GM23338 (cell line): ENCODE data around the gene GLUD2. TPM values are rescaled to one million over a fixed set of nuclear protein-coding genes. Genes with fewer than 3 reads are reported as not detected.

Source experiments
- ATAC-seq: fragments of 200-7000 bp; cut with Tn5 transposase; 3 replicates; pipeline ENCODE4 v1.9.1; 2020
- DNase-seq: peaks from one replicate; pipeline ENCODE4 v3.0.0-alpha.2; 2015; ENCODE audit warnings: low spot score
- H2AFZ ChIP-seq: fragments of 200-600 bp; sonication (generic); 2 replicates; pipeline ENCODE4 v1.8.0; 2016; ENCODE audit warnings: antibody characterized with exemption, mild to moderate bottlenecking, moderate library complexity
- H3F3A ChIP-seq: fragments of 200-600 bp; sonication (generic); replicated peaks from 2 replicates; pipeline ENCODE4 v1.8.0; 2017; ENCODE audit warnings: antibody characterized with exemption, mixed run types, low read depth
- H3K27ac ChIP-seq: fragments of 200-600 bp; sonication (generic); 2 replicates; pipeline ENCODE4 v1.6.1; 2016; ENCODE audit warnings: low read depth
- H3K27me3 ChIP-seq: fragments of 200-600 bp; sonication (generic); 2 replicates; pipeline ENCODE4 v1.8.0; 2016; ENCODE audit warnings: mild to moderate bottlenecking, mixed run types, moderate library complexity; ENCODE audit not compliant: insufficient read depth
- H3K36me3 ChIP-seq: fragments of 200-600 bp; sonication (generic); 2 replicates; pipeline ENCODE4 v1.8.0; 2016; ENCODE audit warnings: mild to moderate bottlenecking; ENCODE audit not compliant: insufficient read depth
- H3K4me1 ChIP-seq: fragments of 200-600 bp; sonication (generic); 2 replicates; pipeline ENCODE4 v1.8.0; 2016; ENCODE audit warnings: mild to moderate bottlenecking, moderate library complexity; ENCODE audit not compliant: insufficient read depth
- H3K4me2 ChIP-seq: fragments of 200-600 bp; sonication (generic); 2 replicates; pipeline ENCODE4 v1.7.1; 2017; ENCODE audit warnings: mixed run types
- H3K4me3 ChIP-seq: fragments of 200-600 bp; sonication (generic); 2 replicates; pipeline ENCODE4 v1.6.1; 2016; ENCODE audit warnings: mixed run types
- H3K79me2 ChIP-seq: fragments of 200-600 bp; sonication (generic); replicated peaks from 2 replicates; pipeline ENCODE4 v1.8.0; 2017; ENCODE audit warnings: mild to moderate bottlenecking; ENCODE audit not compliant: insufficient read depth
- H3K9me2 ChIP-seq: fragments of 200-600 bp; sonication (generic); 2 replicates; pipeline ENCODE4 v1.8.0; 2017; ENCODE audit not compliant: insufficient read depth
- H4K20me1 ChIP-seq: fragments of 200-600 bp; sonication (generic); replicated peaks from 2 replicates; pipeline ENCODE4 v1.8.0; 2017; ENCODE audit warnings: mild to moderate bottlenecking; ENCODE audit not compliant: insufficient read depth
- H3K27ac Mint-ChIP-seq: 2 replicates; pipeline ENCODE4 v1.8.0; 2020; ENCODE audit warnings: inconsistent platforms, mild to moderate bottlenecking, moderate library complexity, mixed read lengths
- H3K27me3 Mint-ChIP-seq: 3 replicates; pipeline ENCODE4 v1.8.0; 2022; ENCODE audit warnings: low read depth, mild to moderate bottlenecking, moderate library complexity, mixed read lengths, inconsistent platforms; ENCODE audit not compliant: insufficient read depth, poor library complexity
- H3K36me3 Mint-ChIP-seq: 3 replicates; pipeline ENCODE4 v1.8.0; 2021; ENCODE audit warnings: low read depth, mild to moderate bottlenecking, inconsistent platforms, moderate library complexity, mixed read lengths
- H3K4me1 Mint-ChIP-seq: 3 replicates; pipeline ENCODE4 v1.8.0; 2020; ENCODE audit warnings: mild to moderate bottlenecking, inconsistent platforms, mixed read lengths
- H3K4me3 Mint-ChIP-seq: 3 replicates; pipeline ENCODE4 v1.8.0; 2021; ENCODE audit warnings: moderate library complexity, mild to moderate bottlenecking, inconsistent platforms, mixed read lengths
- H3K9me3 Mint-ChIP-seq: 3 replicates; pipeline ENCODE4 v1.8.0; 2020; ENCODE audit warnings: moderate library complexity, mild to moderate bottlenecking, inconsistent platforms, mixed read lengths
- CREB1 ChIP-seq: fragments of 250-450 bp; sonication (Bioruptor Pico); IDR thresholded peaks from 2 replicates; pipeline ENCODE4 v1.5.0; 2020; ENCODE audit warnings: low read depth, mild to moderate bottlenecking, moderate library complexity
- EZH2 ChIP-seq: fragments of 200-600 bp; sonication (generic); IDR thresholded peaks from one replicate; pipeline ENCODE4 v1.8.0; 2017; ENCODE audit warnings: antibody characterized with exemption, mild to moderate bottlenecking, low read depth; ENCODE audit not compliant: unreplicated experiment
- EZH2phosphoT487 ChIP-seq: fragments of 200-600 bp; sonication (generic); IDR thresholded peaks from one replicate; pipeline ENCODE4 v1.8.1; 2018; ENCODE audit warnings: antibody characterized with exemption; ENCODE audit not compliant: unreplicated experiment
- NANOG ChIP-seq: IDR thresholded peaks from 2 replicates; pipeline ENCODE4 v1.6.1; 2016; ENCODE audit warnings: antibody characterized with exemption, borderline replicate concordance
- ZNF114 ChIP-seq: fragments of 250-450 bp; sonication (Bioruptor Pico); IDR thresholded peaks from 2 replicates; pipeline ENCODE4 v1.5.0; 2020; ENCODE audit warnings: mild to moderate bottlenecking, moderate library complexity
- ZNF331 ChIP-seq: fragments of 250-450 bp; sonication (Bioruptor Pico); IDR thresholded peaks from 2 replicates; pipeline ENCODE4 v1.5.0; 2020; ENCODE audit warnings: low read depth, mild to moderate bottlenecking, moderate library complexity
- polyA plus RNA-seq: library from polyadenylated mRNA; unstranded; fragments of >200 nt; fragmentation: Nextera tagmentation; extraction: Ambion mirVana; gene quantifications from 2 replicates; pipeline ENCODE4 v1.2.1, GENCODE V29; 2016
- total RNA-seq: library from RNA; depleted of rRNA; stranded (reverse); fragments of >200 nt; shearing (Covaris generic); gene quantifications from 2 replicates; pipeline ENCODE4 v1.2.3, GENCODE V29; 2014
- TF ChIP-seq, protein P1 (sequence below): fragments of 250-450 bp; sonication (Bioruptor Pico); IDR thresholded peaks from 2 replicates; pipeline ENCODE4 v1.5.0; 2020; ENCODE audit warnings: mild to moderate bottlenecking, moderate library complexity
- TF ChIP-seq, protein P2 (sequence below): IDR thresholded peaks from 2 replicates; pipeline ENCODE4 v1.6.1; 2016; ENCODE audit warnings: antibody characterized with exemption

The GLUD2 gene
- total and polyA plus RNA-seq, 2 experiments from 2014 or later, result 0.16 to 1.5 TPM

DNA sequence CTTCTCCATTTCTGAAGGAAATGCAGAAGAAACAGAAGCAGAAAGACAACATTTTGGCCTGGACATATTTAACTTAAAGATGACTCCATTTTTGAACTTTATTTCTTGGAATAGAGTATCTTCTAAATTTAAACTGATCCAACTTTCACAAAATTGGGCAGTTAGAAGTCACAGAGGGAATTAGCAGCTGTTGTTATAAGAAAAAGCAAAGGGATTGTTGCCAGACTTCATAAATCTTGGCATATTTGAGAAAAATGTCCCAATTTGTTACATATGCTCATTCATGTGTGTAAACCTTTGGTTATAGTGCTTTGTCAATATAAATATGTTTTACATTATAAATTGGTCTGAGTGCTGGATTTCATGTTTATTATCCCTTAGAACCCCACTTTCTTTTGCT, 3.4 kb downstream of the GLUD2 start:
- peaks cover 13% of the 10 kb centered on the region for H3K27me3 Mint-ChIP-seq
- no peak for ATAC-seq
- Histone ChIP-seq H3K4me1 (no peaks in the 10 kb centered on the region; the same call in 1 of the 2 replicates), H3K27ac (no peak overlapping the region), H3K36me3 (no peaks in the 10 kb centered on the region), H3K27me3 (peaks cover 25% of the 10 kb centered on the region), H4K20me1 (no peaks in the 10 kb centered on the region), H3K9me2 (no peaks in the 10 kb centered on the region), H3K4me2 (no peak overlapping the region), H3K4me3 (no peak overlapping the region), H3F3A (no peaks in the 10 kb centered on the region), H2AFZ (no peak overlapping the region), H3K79me2 (no peaks in the 10 kb centered on the region)
- peaks cover 7% of the 10 kb centered on the region; the same call in 2 of the 3 replicates for H3K9me3 Mint-ChIP-seq
- no peak overlapping the region for H3K4me3 Mint-ChIP-seq
- no peak for DNase-seq
- peaks cover 5% of the 10 kb centered on the region; the same call in 2 of the 3 replicates for H3K36me3 Mint-ChIP-seq
- H3K27ac Mint-ChIP-seq, result no peak overlapping the region
- no peaks in the 10 kb centered on the region for H3K4me1 Mint-ChIP-seq
- TF ChIP-seq, protein P1, sequence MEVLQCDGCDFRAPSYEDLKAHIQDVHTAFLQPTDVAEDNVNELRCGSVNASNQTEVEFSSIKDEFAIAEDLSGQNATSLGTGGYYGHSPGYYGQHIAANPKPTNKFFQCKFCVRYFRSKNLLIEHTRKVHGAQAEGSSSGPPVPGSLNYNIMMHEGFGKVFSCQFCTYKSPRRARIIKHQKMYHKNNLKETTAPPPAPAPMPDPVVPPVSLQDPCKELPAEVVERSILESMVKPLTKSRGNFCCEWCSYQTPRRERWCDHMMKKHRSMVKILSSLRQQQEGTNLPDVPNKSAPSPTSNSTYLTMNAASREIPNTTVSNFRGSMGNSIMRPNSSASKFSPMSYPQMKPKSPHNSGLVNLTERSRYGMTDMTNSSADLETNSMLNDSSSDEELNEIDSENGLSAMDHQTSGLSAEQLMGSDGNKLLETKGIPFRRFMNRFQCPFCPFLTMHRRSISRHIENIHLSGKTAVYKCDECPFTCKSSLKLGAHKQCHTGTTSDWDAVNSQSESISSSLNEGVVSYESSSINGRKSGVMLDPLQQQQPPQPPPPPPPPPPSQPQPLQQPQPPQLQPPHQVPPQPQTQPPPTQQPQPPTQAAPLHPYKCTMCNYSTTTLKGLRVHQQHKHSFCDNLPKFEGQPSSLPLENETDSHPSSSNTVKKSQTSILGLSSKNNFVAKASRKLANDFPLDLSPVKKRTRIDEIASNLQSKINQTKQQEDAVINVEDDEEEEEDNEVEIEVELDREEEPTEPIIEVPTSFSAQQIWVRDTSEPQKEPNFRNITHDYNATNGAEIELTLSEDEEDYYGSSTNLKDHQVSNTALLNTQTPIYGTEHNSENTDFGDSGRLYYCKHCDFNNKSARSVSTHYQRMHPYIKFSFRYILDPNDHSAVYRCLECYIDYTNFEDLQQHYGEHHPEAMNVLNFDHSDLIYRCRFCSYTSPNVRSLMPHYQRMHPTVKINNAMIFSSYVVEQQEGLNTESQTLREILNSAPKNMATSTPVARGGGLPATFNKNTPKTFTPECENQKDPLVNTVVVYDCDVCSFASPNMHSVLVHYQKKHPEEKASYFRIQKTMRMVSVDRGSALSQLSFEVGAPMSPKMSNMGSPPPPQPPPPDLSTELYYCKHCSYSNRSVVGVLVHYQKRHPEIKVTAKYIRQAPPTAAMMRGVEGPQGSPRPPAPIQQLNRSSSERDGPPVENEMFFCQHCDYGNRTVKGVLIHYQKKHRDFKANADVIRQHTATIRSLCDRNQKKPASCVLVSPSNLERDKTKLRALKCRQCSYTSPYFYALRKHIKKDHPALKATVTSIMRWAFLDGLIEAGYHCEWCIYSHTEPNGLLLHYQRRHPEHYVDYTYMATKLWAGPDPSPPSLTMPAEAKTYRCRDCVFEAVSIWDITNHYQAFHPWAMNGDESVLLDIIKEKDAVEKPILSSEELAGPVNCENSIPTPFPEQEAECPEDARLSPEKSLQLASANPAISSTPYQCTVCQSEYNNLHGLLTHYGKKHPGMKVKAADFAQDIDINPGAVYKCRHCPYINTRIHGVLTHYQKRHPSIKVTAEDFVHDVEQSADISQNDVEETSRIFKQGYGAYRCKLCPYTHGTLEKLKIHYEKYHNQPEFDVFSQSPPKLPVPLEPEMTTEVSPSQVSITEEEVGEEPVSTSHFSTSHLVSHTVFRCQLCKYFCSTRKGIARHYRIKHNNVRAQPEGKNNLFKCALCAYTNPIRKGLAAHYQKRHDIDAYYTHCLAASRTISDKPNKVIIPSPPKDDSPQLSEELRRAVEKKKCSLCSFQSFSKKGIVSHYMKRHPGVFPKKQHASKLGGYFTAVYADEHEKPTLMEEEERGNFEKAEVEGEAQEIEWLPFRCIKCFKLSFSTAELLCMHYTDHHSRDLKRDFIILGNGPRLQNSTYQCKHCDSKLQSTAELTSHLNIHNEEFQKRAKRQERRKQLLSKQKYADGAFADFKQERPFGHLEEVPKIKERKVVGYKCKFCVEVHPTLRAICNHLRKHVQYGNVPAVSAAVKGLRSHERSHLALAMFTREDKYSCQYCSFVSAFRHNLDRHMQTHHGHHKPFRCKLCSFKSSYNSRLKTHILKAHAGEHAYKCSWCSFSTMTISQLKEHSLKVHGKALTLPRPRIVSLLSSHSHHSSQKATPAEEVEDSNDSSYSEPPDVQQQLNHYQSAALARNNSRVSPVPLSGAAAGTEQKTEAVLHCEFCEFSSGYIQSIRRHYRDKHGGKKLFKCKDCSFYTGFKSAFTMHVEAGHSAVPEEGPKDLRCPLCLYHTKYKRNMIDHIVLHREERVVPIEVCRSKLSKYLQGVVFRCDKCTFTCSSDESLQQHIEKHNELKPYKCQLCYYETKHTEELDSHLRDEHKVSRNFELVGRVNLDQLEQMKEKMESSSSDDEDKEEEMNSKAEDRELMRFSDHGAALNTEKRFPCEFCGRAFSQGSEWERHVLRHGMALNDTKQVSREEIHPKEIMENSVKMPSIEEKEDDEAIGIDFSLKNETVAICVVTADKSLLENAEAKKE, result no peak
- no peak for TF ChIP-seq ZNF114 (CRISPR knock-in tag)
- TF ChIP-seq NANOG, result no peak
- TF ChIP-seq, protein P2, sequence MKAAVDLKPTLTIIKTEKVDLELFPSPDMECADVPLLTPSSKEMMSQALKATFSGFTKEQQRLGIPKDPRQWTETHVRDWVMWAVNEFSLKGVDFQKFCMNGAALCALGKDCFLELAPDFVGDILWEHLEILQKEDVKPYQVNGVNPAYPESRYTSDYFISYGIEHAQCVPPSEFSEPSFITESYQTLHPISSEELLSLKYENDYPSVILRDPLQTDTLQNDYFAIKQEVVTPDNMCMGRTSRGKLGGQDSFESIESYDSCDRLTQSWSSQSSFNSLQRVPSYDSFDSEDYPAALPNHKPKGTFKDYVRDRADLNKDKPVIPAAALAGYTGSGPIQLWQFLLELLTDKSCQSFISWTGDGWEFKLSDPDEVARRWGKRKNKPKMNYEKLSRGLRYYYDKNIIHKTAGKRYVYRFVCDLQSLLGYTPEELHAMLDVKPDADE, result no peak
- no peak for TF ChIP-seq EZH2
- no peak for TF ChIP-seq EZH2phosphoT487
- no peak for TF ChIP-seq ZNF331 (CRISPR knock-in tag)
- TF ChIP-seq CREB1 (CRISPR knock-in tag), result no peak
